Brain microvascular endothelial cell (primary cell): Measurements from ENCODE around the gene SCGB1C2.

Experiments
- DNase-seq: peaks from one replicate; pipeline ENCODE4 v3.0.0-alpha.2; 2020
- H3K27ac ChIP-seq: fragments of 250-450 bp; sonication (Bioruptor Pico); 2 replicates; pipeline ENCODE4 v1.5.1; 2020; ENCODE audit warnings: mild to moderate bottlenecking, moderate library complexity
- H3K27me3 ChIP-seq: fragments of 250-450 bp; sonication (Bioruptor Pico); replicated peaks from 2 replicates; pipeline ENCODE4 v1.5.1; 2020; ENCODE audit warnings: mild to moderate bottlenecking
- H3K36me3 ChIP-seq: fragments of 250-450 bp; sonication (Bioruptor Pico); replicated peaks from 2 replicates; pipeline ENCODE4 v1.5.1; 2020; ENCODE audit warnings: mild to moderate bottlenecking
- H3K4me3 ChIP-seq: 2 replicates; pipeline ENCODE4 v1.5.1; 2011; ENCODE audit warnings: low read depth, mild to moderate bottlenecking, control low read depth, low read length, moderate library complexity
- in situ Hi-C: cut with HindIII; loops from 2 replicates; pipeline ENCODE4 v1.10.0; 2017; ENCODE audit warnings: low sequenced_read_pairs, low pct_ligation_motif_present
- TF ChIP-seq, protein P1 (sequence below): IDR thresholded peaks from 2 replicates; pipeline ENCODE4 v1.5.1; 2011; ENCODE audit warnings: low read depth, mild to moderate bottlenecking, moderate library complexity, low read length, control low read depth, inconsistent platforms; ENCODE audit errors: missing control alignments

SCGB1C2 gene

GRCh38 chr17:181245-182049, 44.1 kb downstream of the SCGB1C2 start, which contains the start of gene DOC2B:
TSS of gene DOC2B (minus strand) at chr17:181650. CDS start at chr17:181479, 171 bp downstream.
- H3K36me3 ChIP-seq = no peaks in the 10 kb centered on the region
- DNase-seq = no peak
- H3K27ac ChIP-seq = no peak within 1 kb of the TSS
- TF ChIP-seq, protein P1, sequence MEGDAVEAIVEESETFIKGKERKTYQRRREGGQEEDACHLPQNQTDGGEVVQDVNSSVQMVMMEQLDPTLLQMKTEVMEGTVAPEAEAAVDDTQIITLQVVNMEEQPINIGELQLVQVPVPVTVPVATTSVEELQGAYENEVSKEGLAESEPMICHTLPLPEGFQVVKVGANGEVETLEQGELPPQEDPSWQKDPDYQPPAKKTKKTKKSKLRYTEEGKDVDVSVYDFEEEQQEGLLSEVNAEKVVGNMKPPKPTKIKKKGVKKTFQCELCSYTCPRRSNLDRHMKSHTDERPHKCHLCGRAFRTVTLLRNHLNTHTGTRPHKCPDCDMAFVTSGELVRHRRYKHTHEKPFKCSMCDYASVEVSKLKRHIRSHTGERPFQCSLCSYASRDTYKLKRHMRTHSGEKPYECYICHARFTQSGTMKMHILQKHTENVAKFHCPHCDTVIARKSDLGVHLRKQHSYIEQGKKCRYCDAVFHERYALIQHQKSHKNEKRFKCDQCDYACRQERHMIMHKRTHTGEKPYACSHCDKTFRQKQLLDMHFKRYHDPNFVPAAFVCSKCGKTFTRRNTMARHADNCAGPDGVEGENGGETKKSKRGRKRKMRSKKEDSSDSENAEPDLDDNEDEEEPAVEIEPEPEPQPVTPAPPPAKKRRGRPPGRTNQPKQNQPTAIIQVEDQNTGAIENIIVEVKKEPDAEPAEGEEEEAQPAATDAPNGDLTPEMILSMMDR = no peak
- peaks cover 79% of the 10 kb centered on the region for H3K27me3 ChIP-seq
- no peak within 1 kb of the TSS for H3K4me3 ChIP-seq
- in situ Hi-C loops = no loop called here

DNA sequence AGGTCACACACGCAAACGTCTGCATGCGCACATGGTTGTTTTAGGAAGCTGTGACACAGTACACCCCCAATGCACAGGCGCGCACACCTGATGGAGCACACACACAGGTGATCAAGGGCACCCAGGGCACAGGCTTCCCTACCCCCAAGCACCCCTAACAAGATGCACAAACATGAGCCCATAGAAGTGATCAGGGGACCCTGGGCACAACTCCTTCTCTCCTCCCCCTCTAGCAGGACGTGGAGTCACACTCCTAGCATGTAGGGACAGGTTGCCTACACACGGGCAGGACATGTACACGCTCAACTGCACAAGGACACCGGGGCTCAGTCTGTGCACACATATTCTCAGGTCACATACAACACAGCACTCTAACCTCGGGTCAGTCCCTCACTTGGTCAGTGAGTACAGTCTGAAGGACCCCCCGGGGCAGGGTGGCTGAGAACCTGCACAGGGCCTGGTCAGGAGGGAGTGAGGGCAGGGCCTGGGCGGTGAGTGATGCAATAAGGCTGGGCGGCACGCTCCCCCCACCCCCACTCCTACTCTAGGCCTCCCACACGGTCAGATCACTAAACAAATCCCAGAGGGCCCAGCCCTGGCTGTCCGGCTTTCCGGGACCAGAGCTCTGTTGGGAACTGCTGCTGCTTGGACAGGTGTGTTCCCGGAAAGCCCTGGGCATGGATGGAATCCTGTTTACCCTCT, 44.8 kb downstream of the SCGB1C2 start:
- Histone ChIP-seq H3K27me3 (peaks cover 77% of the 10 kb centered on the region), H3K36me3 (no peaks in the 10 kb centered on the region), H3K27ac (no peak overlapping the region), H3K4me3 (no peak overlapping the region)
- in situ Hi-C loops = no loop called here
- no peak for DNase-seq
- TF ChIP-seq, protein P1 = no peak

DNA sequence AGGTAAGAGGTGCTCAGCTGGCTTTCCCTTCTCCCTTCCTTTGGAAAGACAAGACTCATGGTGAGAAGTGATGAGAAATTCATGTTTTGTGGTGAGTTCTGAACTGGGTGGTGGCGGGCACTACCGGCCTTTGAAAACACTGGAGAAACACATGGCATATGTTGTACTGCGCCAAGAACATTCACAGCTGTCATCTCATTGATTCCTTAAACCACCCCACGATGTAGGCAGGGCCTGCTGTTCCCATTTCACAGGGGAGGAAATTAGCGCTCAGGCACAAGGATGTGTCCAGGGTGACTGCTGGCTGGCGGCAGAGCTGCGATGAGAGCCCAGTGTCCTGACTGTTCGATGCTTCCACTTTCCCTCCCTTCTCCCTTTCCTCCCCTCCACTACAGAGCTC, 45.7 kb downstream of the SCGB1C2 start:
- no peaks in the 10 kb centered on the region for H3K36me3 ChIP-seq
- in situ Hi-C loops = no loop called here
- H3K27me3 ChIP-seq = peaks cover 69% of the 10 kb centered on the region
- TF ChIP-seq, protein P1 = no peak
- H3K4me3 ChIP-seq = no peak overlapping the region
- no peak for DNase-seq
- no peak overlapping the region for H3K27ac ChIP-seq

DNA sequence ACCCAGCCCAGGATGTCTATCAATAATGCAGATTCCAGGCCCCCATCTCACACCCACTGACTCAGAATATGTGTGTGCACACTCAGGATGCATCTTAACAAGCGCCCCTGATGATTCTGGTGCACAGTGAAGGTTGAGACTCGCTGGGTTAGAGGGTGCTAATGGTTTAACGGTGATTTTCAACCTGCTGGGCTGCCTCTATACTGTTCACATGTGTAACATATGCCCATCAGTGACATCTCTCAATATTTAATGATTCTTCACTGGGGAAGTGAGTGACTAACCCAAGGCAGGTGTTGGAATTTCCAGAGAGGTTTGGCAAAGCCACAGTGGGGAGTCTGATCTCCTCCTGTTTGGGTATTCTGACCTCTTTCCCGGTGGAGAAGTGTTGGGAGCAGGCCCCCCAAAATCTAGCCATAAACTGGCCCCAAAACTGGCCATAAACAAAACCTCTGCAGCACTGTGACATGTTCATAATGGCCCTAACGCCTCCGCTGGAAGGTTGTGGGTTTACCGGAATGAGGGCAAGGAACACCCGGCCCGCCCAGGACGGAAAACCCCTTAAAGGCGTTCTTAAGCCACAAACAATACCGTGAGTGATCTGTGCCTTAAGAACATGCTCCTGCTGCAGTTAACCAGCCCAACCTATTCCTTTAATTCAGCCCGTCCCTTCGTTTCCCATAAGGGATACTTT, 48.2 kb downstream of the SCGB1C2 start:
- Histone ChIP-seq H3K4me3 (no peak overlapping the region), H3K36me3 (no peaks in the 10 kb centered on the region), H3K27me3 (peaks cover 45% of the 10 kb centered on the region), H3K27ac (no peak overlapping the region)
- DNase-seq = no peak
- TF ChIP-seq, protein P1 = no peak
- in situ Hi-C loops = no loop called here

GRCh38 chr17:187130-187529, 49.8 kb downstream of the SCGB1C2 start:
- no peak for DNase-seq
- in situ Hi-C loops = no loop called here

More at GRCh38 chr17:187130-187529, 49.8 kb downstream of the SCGB1C2 start:
- Histone ChIP-seq H3K4me3 (no peak overlapping the region), H3K27me3 (peaks cover 32% of the 10 kb centered on the region), H3K27ac (no peak overlapping the region), H3K36me3 (no peaks in the 10 kb centered on the region)
- TF ChIP-seq, protein P1 = no peak
